HCT116 (cell line): ENCODE results near the gene PRKCZ. TPM values are rescaled to one million over a fixed set of nuclear protein-coding genes. Genes with fewer than 3 reads are reported as not detected.

Source experiments
- ATAC-seq: fragments of 200-7000 bp; cut with Tn5 transposase; 2 replicates; pipeline ENCODE4 v1.9.1; 2020; ENCODE audit warnings: mild to moderate bottlenecking, moderate library complexity
- BruUV-seq: library from RNA; stranded (reverse); fragments of 400-500 nt; replicated peaks from 2 replicates; lab custom pipeline; 2021; lab: Mats Ljungman, UMichigan
- CTCF ChIA-PET: fragments of 300-600 bp; sonication (Branson Sonifier 250); formaldehyde crosslinking; loops from one replicate; lab custom pipeline; 2021; ENCODE audit warnings: antibody characterized with exemption; lab: Charles Lee
- POLR2A ChIA-PET: fragments of 300-600, 350-600 bp; sonication (Branson Sonifier 250); formaldehyde crosslinking; loops from one replicate; lab custom pipeline; 2021; ENCODE audit warnings: antibody characterized with exemption; lab: Charles Lee
- RAD21 ChIA-PET, 2 experiments: fragments of 300-600 bp; sonication (Branson Sonifier 250); formaldehyde crosslinking; loops; one replicate each; lab custom pipeline; 2023; ENCODE audit warnings: low total read pairs in 2 of 2; ENCODE audit not compliant: uncharacterized antibody in 2 of 2, unreplicated experiment in 2 of 2, low non-redundant PET in 1 of 2; lab: Charles Lee
- DNase-seq: peaks from one replicate; pipeline ENCODE4 v3.0.0-alpha.2; 2010; ENCODE audit warnings: low read depth, low spot score
- H2AFZ ChIP-seq: fragments of 200-600 bp; shearing (Covaris generic), sonication (generic); 2 replicates; pipeline ENCODE4 v1.6.1; 2017; ENCODE audit warnings: low read depth, mixed run types, mixed read lengths, antibody characterized with exemption, low read length; ENCODE audit not compliant: poor library complexity, severe bottlenecking
- H3K27ac ChIP-seq: 2 replicates; pipeline ENCODE4 v1.5.1; 2012; ENCODE audit warnings: low read depth, low read length
- H3K27me3 ChIP-seq: fragments of 200-600 bp; sonication (generic); 2 replicates; pipeline ENCODE4 v1.6.1; 2016; ENCODE audit warnings: mixed run types, low read length, mixed read lengths; ENCODE audit not compliant: insufficient read depth
- H3K36me3 ChIP-seq, 2 experiments: fragments of 200-500 bp in 1 of 2; fragments of 200-600 bp in 1 of 2; sonication (Bioruptor generic) in 1 of 2; sonication (generic) in 1 of 2; 2 replicates each; pipeline versions ENCODE4 v1.5.1 to v1.6.1; 2014 to 2016; ENCODE audit warnings: low read length in 2 of 2, inconsistent platforms in 1 of 2, mixed read lengths in 1 of 2, mixed run types in 1 of 2; ENCODE audit not compliant: insufficient read depth in 2 of 2, control insufficient read depth in 1 of 2
- H3K4me1 ChIP-seq, 2 experiments: fragments of 200-600 bp in 1 of 2; sonication (generic) in 1 of 2; 2 replicates each; pipeline versions ENCODE4 v1.5.1 to v1.6.1; 2012 to 2017; ENCODE audit warnings: low read length in 2 of 2, inconsistent platforms in 1 of 2, mild to moderate bottlenecking in 1 of 2, mixed read lengths in 1 of 2, mixed run types in 1 of 2, moderate library complexity in 1 of 2; ENCODE audit not compliant: insufficient read depth in 2 of 2, control insufficient read depth in 1 of 2
- H3K4me2 ChIP-seq: fragments of 200-600 bp; sonication (generic); 2 replicates; pipeline ENCODE4 v1.6.1; 2017; ENCODE audit warnings: mixed run types, low read length, mixed read lengths
- H3K4me3 ChIP-seq, 2 experiments: fragments of 200-600 bp in 1 of 2; sonication (generic) in 1 of 2; replicated peaks in 1 of 2; 2 replicates each; pipeline ENCODE4 v1.5.1; 2011 to 2016; ENCODE audit warnings: low read length in 2 of 2, control low read depth in 1 of 2, low read depth in 1 of 2, mild to moderate bottlenecking in 1 of 2, mixed read lengths in 1 of 2, mixed run types in 1 of 2
- H3K79me2 ChIP-seq: fragments of 200-600 bp; sonication (generic); 2 replicates; pipeline ENCODE4 v1.6.1; 2017; ENCODE audit warnings: mild to moderate bottlenecking, mixed run types, low read length, moderate library complexity, mixed read lengths; ENCODE audit not compliant: insufficient read depth
- H3K9ac ChIP-seq: fragments of 200-600 bp; sonication (generic); 2 replicates; pipeline ENCODE4 v1.6.1; 2016; ENCODE audit warnings: low read length, mixed read lengths
- H3K9me2 ChIP-seq: fragments of 200-600 bp; sonication (generic), shearing (Covaris generic); 2 replicates; pipeline ENCODE4 v1.6.1; 2017; ENCODE audit warnings: mixed run types, mild to moderate bottlenecking, moderate library complexity; ENCODE audit not compliant: insufficient read depth
- H3K9me3 ChIP-seq, 2 experiments: fragments of 200-500 bp in 1 of 2; fragments of 200-600 bp in 1 of 2; sonication (Bioruptor generic) in 1 of 2; sonication (generic) in 1 of 2; 2 replicates each; pipeline ENCODE4 v1.6.1; 2014 to 2017; ENCODE audit warnings: low read length in 2 of 2, mixed read lengths in 2 of 2, inconsistent platforms in 1 of 2, low read depth in 1 of 2, mild to moderate bottlenecking in 1 of 2, mixed run types in 1 of 2, moderate library complexity in 1 of 2; ENCODE audit not compliant: control insufficient read depth in 1 of 2, insufficient read depth in 1 of 2
- H4K20me1 ChIP-seq: fragments of 200-600 bp; sonication (generic), shearing (Covaris generic); 2 replicates; pipeline ENCODE4 v1.6.1; 2017; ENCODE audit warnings: mixed run types, mild to moderate bottlenecking, moderate library complexity; ENCODE audit not compliant: insufficient read depth
- CBX3 ChIP-seq: IDR thresholded peaks from 2 replicates; pipeline ENCODE4 v1.6.1; 2012; ENCODE audit warnings: low read depth
- CEBPB ChIP-seq: IDR thresholded peaks from 2 replicates; pipeline ENCODE4 v1.6.1; 2012; ENCODE audit warnings: low read depth
- ELF1 ChIP-seq: IDR thresholded peaks from 2 replicates; pipeline ENCODE4 v1.6.1; 2012; ENCODE audit warnings: low read depth, borderline replicate concordance
- EZH2 ChIP-seq: fragments of 200-600 bp; sonication (generic); IDR thresholded peaks from 2 replicates; pipeline ENCODE4 v1.6.1; 2017; ENCODE audit warnings: antibody characterized with exemption, mixed run types
- FOSL1 ChIP-seq: IDR thresholded peaks from 2 replicates; pipeline ENCODE4 v1.6.1; 2012; ENCODE audit warnings: low read depth
- JUND ChIP-seq: IDR thresholded peaks from 2 replicates; pipeline ENCODE4 v1.6.1; 2012
- POLR2A ChIP-seq: IDR thresholded peaks from 2 replicates; pipeline ENCODE4 v1.7.0; 2011; ENCODE audit warnings: borderline replicate concordance; ENCODE audit not compliant: insufficient read depth, insufficient read length; ENCODE audit errors: extremely low read depth
- POLR2AphosphoS5 ChIP-seq: IDR thresholded peaks from 2 replicates; pipeline ENCODE4 v1.6.1; 2011; ENCODE audit warnings: mild to moderate bottlenecking, low read depth, low read length, moderate library complexity
- RAD21 ChIP-seq: IDR thresholded peaks from 2 replicates; pipeline ENCODE4 v1.6.1; 2012; ENCODE audit warnings: low read depth, mild to moderate bottlenecking
- SIN3A ChIP-seq: IDR thresholded peaks from 2 replicates; pipeline ENCODE4 v1.6.1; 2012; ENCODE audit warnings: low read depth
- SRF ChIP-seq: IDR thresholded peaks from 2 replicates; pipeline ENCODE4 v1.6.1; 2012; ENCODE audit warnings: low read depth
- TCF7L2 ChIP-seq: IDR thresholded peaks from 2 replicates; pipeline ENCODE4 v1.7.0; 2011; ENCODE audit warnings: borderline replicate concordance, inconsistent platforms; ENCODE audit not compliant: insufficient read depth, insufficient read length; ENCODE audit errors: extremely low read depth
- YY1 ChIP-seq: IDR thresholded peaks from 2 replicates; pipeline ENCODE4 v1.6.1; 2011; ENCODE audit warnings: low read length, low read depth, moderate library complexity, mild to moderate bottlenecking; ENCODE audit not compliant: insufficient replicate concordance; ENCODE audit errors: extremely low read depth
- ZBTB33 ChIP-seq: IDR thresholded peaks from 2 replicates; pipeline ENCODE4 v1.6.1; 2011; ENCODE audit warnings: mild to moderate bottlenecking, low read length, moderate library complexity; ENCODE audit not compliant: insufficient replicate concordance; ENCODE audit errors: extremely low read depth
- ZNF274 ChIP-seq: fragments of 200-500 bp; sonication (Bioruptor generic); IDR thresholded peaks from 2 replicates; pipeline ENCODE4 v1.6.1; 2014; ENCODE audit warnings: mild to moderate bottlenecking, low read depth, low read length, inconsistent platforms
- intact Hi-C: fragments of 100-400 bp; cut with micrococcal nuclease; formaldehyde crosslinking; loops from 2 replicates; pipeline ENCODE4 v1.10.0; 2022
- total RNA-seq: library from RNA; stranded (reverse); gene quantifications from one replicate; pipeline ENCODE4 v1.2.1, GENCODE V29; 2021; ENCODE audit not compliant: unreplicated experiment
- TF ChIP-seq, protein P1 (sequence below): IDR thresholded peaks from 2 replicates; pipeline ENCODE4 v1.6.1; 2012; ENCODE audit warnings: low read depth

PRKCZ gene
- total RNA-seq, 1 experiment from 2014 or later, result 46.8 TPM

GRCh38 chr1:2086446-2087078, 36.4 kb downstream of the PRKCZ start:
- H3K9me3 ChIP-seq, result no peaks in the 10 kb centered on the region
- H3K9me2 ChIP-seq, result no peaks in the 10 kb centered on the region
- no TSS peak for BruUV-seq
- intact Hi-C loops, result no loop called here
- RAD21 ChIA-PET, result no interaction called here
- no peak for ATAC-seq
- H3K4me1 ChIP-seq, result no peaks in the 10 kb centered on the region
- TF ChIP-seq CBX3, result no peak
- TF ChIP-seq POLR2AphosphoS5, result no peak
- TF ChIP-seq ELF1, result no peak
- no peak for TF ChIP-seq CEBPB
- no peak for TF ChIP-seq SRF
- TF ChIP-seq TCF7L2, result no peak
- no peak for TF ChIP-seq YY1
- TF ChIP-seq, protein P1, sequence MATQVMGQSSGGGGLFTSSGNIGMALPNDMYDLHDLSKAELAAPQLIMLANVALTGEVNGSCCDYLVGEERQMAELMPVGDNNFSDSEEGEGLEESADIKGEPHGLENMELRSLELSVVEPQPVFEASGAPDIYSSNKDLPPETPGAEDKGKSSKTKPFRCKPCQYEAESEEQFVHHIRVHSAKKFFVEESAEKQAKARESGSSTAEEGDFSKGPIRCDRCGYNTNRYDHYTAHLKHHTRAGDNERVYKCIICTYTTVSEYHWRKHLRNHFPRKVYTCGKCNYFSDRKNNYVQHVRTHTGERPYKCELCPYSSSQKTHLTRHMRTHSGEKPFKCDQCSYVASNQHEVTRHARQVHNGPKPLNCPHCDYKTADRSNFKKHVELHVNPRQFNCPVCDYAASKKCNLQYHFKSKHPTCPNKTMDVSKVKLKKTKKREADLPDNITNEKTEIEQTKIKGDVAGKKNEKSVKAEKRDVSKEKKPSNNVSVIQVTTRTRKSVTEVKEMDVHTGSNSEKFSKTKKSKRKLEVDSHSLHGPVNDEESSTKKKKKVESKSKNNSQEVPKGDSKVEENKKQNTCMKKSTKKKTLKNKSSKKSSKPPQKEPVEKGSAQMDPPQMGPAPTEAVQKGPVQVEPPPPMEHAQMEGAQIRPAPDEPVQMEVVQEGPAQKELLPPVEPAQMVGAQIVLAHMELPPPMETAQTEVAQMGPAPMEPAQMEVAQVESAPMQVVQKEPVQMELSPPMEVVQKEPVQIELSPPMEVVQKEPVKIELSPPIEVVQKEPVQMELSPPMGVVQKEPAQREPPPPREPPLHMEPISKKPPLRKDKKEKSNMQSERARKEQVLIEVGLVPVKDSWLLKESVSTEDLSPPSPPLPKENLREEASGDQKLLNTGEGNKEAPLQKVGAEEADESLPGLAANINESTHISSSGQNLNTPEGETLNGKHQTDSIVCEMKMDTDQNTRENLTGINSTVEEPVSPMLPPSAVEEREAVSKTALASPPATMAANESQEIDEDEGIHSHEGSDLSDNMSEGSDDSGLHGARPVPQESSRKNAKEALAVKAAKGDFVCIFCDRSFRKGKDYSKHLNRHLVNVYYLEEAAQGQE, result no peak
- TF ChIP-seq RAD21, result no peak
- TF ChIP-seq ZBTB33, result no peak
- TF ChIP-seq SIN3A, result no peak
- TF ChIP-seq EZH2, result no peak
- TF ChIP-seq JUND, result no peak
- TF ChIP-seq ZNF274, result no peak
- no peak for TF ChIP-seq POLR2A
- TF ChIP-seq FOSL1, result no peak
- TF ChIP-seq, all 23 proteins: peak for 0
- DNase-seq, result no peak
- Histone ChIP-seq H3K79me2 (no peaks in the 10 kb centered on the region), H3K27me3 (no peaks in the 10 kb centered on the region), H4K20me1 (no peaks in the 10 kb centered on the region), H3K4me3 (no peak overlapping the region), H3K27ac (no peak overlapping the region), H2AFZ (no peak overlapping the region), H3K9ac (no peak overlapping the region), H3K4me2 (no peak overlapping the region), H3K36me3 (no peaks in the 10 kb centered on the region)
- ChIA-PET POLR2A (no interaction called here), CTCF (no interaction called here)
